DMS79 treated with DMSO at 0.1 percent for 48 hours (cell line): Measurements from ENCODE around the gene CNBD2.
"Not testable (repeated sequence)": the region's sequence is repeated elsewhere in the genome, so short reads cannot be mapped to it uniquely, and the experiment has no call there.

Experiments used
- DNase-seq: peaks from one replicate; lab custom pipeline; 2025; lab: John Stamatoyannopoulos, UW

Gene CNBD2

DNA sequence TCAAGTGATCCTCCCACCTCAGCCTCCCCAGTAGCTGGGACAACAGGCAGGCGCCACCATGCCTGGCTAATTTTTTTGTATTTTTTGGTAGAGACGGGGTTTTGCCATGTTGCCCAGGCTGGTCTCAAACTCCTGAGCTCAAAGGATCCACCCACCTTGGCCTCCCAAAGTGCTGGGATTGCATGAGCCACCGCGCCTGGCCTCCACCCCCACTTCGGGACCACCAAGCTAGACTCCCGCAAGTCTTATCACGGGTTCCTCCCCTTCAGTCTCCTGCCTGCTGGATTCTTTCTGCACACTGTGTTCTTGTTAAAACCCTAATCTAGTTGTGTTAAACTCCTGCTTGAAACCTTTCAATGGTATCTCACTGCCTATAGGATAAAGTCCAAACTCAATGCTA, 57.7 kb downstream of the CNBD2 start:
- not testable (repeated sequence) for DNase-seq

DNA sequence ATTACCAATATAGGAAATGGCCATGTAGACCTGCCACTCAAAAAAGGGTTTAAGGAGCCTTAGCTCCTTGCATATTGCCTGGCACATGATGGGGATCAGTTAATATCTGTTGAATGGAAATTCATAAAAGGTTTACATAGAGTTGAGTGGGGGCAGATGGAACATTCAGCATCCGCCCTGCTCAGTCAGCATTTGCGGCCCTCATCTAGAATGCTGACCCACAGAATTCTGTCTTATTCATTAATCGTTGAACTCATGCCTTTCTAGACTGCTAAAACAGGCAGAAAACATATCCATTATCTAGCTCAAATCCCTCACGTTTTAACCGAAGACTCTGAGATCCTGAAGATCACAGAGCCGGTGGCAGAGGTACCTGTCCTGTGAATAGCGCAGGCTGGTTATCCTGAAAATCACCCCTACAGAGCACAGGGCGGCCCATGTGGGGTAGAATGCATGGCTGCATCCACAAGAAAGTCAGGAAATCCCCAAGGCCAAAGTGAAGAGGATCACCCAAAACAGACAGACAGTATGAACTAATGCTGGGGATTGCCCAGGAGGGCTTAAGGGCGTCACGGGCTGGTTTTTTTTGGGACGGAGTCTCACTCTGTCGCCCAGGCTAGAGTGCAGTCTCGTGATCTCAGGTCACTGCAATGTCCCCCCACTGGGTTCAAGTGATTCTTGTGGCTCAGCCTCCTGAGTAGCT, 59.9 kb downstream of the CNBD2 start:
- no peak for DNase-seq

DNA sequence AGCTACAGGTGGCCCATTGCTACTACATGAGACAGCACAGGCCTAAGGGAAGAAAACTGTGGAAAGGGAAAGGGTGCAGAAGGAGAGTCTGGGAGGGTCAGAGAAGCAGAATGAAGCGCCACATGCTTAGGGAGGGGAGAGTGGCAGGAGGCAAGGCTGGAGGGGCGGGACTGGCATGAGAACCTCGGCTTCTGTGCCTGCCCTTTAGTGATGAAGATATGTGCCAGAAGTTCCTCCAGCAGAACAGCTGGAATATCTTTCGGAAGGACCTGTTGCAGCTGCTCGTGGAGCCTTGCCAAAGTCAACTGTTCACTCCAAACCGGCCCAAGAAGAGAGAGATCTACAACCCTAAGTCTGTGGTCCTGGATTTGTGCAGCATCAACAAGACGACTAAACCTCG, 61.8 kb downstream of the CNBD2 start:
- DNase-seq, result no peak

DNA sequence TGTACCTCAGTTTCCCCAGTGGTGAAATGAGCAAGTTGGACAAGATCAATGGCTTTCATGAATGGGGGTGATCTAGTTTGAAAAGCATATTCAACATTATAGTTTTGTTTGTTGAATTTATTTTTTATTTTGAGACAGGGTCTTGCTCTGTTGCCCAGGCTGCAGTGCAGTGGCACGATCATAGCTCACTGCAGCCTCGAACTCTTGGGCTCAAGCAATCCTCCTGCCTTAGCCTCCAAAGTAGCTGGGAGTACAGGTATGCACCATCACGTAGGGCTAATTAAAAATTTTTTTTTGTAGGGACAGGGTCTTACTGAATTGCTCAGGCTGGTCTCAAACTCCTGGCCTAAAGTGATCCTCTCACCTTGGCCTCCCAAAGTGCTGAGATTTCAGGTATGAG, 63.4 kb downstream of the CNBD2 start:
- no peak for DNase-seq

DNA sequence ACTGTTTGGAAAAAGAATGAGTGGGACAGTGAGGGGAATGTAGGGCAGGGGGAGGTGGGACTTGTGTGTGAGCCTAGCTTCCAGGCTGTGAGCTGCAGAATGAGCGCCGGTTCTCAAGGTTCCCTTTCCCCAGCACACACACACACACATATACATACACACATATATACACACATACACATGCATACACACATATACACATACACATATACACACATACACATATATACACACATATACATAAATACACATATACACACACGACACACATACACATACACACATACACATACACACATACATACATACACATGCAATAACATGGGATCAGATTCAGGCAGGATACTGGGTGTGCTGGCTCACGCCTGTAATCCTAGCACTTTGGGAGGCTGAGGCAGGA, 66.5 kb downstream of the CNBD2 start:
- no peak for DNase-seq

DNA sequence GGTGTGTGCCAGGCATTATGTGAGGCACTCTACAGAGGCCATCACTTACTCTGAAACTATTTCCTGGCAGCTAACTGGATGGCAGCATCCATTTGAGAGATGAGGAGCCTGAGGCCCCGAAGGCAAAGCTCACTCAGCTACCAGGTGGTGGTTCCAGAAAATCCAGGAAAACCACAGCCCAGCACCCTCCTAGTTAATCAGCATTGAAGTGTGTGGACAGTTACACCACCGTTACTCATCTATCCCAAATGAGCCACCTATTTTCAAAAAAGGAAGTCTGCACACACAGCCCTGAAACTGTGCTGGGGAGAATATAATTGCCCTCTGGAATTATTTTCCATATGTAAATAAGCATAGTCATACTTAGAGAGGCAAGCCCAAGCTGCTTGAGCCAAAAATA, 67.4 kb downstream of the CNBD2 start:
- no peak for DNase-seq

DNA sequence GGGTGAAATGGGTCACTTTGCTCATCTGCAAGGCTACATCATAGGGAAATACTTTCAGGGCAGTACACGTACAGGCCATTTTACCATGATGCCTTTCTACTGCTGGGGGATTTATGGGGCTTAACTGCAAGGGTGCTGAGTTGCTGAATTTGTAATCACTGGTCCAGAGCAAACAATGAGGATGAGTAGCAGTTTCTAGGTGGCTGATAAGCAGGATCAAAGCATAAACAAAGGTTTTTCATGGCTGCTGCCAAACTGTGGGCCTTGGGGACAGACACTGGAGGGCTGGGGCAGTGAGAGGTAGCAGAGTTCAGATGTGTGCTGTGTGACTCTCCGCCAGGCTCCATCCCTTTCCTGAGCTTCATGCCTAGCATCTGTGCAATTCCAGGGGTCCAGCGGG, 68.3 kb downstream of the CNBD2 start:
- DNase-seq, result no peak

DNA sequence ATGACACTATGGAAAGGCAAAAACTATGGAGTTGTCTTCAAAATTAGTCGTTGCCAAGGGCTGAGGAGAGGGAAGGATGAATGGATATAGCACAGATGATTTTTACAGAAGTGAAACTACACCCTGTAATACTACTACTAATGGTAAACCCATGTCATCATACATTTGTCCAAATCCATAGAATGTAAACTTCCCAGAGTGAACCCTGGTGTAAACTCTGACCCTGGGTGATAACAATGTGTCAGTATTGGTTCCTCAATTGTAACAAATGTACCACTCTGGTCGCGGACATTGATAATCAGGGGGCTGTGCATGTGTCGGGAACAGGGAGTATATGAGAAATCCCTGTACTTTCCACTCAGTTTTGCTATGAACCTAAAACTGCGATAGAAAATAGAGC, 72.2 kb downstream of the CNBD2 start:
- DNase-seq, result no peak

DNA sequence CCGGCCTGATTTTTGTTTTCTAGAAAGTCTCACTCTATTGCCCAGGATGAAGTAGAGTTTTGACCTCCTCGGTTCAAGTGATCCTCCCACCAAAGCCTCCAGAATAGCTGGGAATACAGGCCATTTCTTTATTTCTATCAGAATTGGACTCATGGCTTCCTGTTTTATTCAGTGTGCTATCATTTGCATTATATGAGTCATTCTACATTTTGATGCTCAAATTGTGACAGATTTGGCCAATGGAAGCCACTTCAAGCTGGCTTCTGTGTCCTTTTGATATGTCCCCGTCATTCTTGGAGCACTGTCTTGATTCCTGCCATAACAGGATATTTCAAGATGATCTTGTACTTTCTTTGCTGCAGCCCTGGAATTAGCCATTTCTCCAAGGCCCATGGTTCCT, 75.1 kb downstream of the CNBD2 start:
- DNase-seq, result no peak

DNA sequence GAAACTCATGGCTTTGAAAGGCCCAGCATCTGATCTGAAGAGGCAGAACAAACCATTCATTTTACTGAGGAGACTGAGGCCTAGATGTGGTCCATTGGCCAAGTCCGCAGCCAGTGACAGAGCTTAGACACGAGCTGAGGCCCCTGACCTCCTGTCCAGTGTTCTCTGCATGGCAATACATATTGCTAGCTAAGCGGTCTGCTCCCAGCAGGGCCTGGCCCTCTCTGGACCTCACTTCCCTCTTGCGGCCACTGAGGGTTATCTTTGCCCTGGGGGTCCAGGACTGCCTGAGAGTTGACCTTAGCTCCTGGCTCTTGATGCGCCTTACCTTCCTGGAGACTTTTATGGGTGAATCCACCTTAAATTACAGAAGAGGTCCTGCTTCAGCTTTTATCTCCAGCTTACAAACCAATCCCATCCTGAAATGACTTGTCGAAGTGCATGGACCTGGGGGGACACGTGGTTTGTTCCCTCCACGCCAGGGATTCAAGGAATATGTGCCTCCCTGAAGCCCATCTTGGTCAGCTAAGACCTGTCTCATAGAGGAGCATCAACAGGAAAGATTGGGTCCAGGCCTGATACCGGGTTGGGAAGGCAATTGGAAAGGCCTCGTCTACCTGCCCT, 75.6 kb downstream of the CNBD2 start:
- DNase-seq, result no peak

DNA sequence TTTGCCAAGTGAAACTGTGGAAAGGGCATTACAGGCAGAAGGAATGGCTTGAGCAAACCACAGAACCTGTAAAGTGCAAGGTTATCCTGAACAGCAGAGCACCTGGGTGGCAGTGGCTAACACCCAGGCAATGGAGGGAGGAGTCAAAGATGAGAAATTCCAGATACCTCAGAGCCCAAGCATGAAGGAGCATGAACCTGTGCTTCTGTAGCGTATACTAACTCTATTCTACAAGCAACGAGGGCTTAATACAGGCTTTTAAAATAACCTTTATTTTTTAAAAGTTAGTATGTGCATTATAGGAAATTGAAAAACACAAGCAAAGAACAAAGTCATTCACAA, 77.0 kb downstream of the CNBD2 start:
- DNase-seq, result no peak

DNA sequence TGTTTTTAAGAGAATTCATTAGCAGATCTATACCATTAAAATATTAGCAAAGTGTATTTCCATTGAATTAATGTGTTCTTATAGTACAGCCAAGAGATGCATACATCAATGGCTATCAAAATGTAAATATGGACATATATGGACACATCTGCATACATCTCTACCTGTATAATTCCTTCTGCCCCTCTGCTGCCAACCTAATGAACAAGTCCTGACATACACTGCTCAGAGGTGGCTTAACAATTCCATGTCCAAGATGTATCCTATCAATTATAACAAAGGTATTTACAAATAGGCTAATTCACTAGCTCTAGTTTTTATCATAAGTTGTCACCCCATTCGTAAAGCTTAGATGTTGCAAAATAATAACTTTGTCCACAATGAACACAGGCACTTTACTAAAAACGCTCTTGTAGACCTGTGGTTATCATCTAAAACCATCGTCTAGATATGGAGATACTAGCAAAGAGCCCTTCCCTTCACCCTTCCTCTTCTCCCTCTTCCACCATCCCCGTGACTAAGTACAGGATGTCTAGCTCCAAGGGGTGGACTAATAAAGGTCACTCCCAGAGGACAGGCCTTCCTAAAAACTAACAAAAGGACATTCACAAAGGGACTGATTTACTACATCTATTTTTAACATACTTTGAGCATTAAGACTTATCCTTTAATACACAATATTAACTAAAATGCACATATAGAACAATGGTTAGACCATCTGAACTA, 77.8 kb downstream of the CNBD2 start:
- DNase-seq, result not testable (repeated sequence)

DNA sequence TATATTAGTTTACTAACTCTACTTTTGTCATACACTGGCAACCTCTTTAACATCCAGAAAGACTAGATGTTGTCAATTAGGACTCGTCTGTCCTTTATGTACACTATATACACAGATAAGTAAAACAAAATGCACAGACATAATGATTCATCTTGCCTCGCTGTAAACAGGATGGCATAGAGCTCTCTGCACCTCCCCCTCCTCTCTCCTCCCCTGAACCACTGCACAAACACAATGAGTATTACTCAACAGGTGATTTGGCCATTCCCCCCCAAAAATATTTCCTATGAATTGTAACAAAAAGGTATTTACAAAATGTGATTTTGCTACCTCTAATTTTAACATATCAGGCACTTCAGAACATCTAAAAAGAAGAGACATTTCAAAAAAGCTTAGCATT, 81.0 kb downstream of the CNBD2 start:
- DNase-seq, result not testable (repeated sequence)

DNA sequence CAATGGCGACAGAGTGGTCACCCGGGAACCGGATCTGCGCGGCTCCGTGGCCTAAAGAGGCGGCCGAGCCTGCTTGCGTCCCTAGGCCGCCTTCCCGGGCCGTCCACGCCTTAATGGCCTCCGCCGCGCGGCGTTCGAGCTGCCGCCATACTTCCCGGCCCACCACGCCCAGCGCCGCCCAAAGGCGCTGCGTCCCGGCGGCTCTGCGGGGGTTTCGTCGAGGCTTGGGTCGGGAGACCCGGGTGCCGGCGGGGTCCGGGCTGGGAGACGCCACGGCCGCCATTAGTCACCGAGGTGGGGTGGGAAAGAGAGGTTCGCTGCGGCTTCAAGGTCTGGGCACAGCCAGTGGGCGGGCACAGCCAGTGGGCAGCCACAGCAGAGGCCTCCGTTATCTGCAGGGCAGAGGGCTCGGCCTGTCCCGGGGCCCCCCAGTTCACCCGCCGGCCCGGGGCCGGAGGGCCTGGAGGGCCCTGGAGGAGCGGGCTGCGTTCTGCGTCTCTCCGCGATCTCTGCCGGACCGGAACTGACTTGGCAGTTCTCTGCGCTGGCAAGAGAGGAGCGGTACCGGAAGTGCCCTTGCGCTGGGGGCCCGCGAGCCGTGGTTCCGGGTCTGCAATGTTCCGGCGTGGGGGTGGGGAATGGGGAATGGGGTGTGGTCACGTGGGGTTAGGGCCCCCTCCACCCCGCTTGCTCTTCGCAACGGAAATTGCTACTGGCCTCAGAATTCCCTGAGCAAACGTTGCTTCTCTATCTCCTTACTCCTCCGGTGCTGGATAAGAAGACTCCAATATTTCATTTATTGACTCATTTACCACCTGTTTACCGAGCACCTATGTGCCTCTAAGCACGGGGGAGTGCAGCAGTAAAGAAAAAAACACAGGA, 82.3 kb downstream of the CNBD2 start:
- peak; percentile 76 for DNase-seq

DNA sequence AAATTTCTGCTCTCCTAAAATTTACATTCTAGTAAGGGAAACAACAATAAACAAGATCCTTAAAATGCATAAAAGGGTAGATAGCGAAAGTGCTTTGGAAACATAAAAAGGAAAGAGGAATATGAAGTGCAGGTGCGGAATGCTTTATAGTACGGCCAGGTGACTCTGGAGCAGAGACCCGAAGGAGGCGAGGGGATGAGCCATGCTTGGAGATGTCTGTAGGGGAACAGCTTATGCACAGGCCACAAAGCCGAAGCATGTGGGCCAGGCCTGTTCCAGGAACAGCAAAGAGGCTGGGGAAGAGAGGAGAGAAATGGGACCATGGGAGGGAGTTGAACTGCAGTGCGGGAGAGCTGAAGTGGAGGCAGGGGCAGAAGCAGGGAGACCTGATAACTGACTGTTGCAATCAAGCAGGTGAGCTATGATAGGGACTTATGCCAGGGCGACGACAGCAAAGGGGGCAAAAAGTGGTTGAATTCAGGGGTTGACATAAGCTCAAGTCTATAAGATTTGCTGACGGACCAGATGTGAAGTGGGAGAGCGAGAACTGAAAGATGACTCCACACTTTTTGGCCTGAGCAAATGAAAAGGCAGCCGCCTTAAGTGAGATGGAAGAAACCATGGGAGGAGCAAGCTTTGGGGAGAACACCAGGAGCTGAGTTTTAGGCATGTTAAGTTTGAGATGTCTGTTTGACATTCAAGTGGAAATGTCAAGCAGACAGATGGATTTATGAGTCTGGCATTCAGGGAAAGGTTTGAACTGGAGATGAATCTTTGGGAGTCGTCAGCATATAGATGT, 83.1 kb downstream of the CNBD2 start:
- DNase-seq, result peak; percentile 35

DNA sequence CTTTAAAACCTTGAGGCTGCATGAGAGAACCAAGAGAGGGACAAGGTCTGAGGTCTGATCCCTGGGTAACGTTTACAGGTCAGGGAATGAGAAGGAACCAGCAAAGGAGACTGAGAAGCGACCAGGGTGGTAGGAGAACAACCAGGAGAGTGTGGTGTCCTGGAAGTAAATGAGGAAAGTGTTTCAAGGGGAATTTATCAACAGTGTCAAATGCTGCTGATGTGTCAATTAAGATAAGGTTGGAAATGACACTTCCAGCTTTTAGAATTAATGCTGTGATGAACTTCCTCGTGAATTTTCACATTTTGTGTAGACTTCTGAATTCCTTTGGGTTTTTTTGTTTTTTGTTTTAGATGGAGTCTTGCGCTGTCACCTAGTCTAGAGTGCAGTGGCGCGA, 83.7 kb downstream of the CNBD2 start:
- no peak for DNase-seq

DNA sequence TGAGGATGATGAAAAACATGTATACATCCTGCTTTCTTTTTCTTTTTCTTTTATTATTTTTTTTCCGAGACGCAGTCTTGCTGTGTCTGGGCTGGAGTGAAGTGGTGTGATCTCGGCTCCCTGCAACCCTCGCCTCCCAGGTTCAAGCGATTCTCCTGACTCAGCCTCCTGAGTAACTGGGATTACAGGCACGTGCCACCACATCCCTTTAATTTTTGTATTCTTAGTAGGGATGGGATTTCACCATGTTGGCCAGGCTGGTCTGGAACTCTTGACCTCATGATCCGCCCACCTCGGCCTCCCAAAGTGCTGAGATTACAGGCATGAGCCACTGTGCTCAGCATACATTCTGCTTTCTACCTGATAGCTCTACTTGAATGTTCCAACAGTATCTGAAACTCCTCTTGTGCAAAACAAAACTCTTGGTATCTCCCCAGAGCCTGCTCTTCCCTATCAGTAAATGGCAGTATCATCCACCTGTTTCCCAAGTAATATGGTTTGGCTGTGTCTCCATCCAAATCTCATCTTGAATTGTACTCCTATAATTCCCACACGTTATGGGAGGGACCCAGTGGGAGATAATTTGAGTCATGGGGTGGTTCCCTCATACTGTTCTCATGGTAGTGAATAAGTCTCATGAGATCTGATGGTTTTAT, 85.6 kb downstream of the CNBD2 start:
- DNase-seq, result not testable (repeated sequence)

DNA sequence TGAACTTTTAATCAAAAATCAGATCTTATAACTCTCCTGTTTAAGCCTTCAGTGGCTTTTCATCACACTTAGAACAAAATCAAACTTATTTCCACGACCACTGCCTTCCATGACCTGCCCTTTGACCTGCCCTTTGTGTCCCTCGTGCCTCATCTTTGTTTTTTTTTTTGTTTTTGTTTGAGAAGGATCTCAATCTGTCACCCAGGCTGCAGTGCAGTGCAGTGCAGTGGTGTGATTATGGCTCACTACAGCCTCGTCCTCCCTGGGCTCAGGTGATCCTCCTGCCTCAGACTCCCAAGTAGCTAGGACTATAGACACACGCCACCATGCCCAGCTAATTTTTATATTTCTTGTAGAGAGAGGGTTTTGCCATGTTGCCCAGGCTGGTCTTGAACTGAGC, 86.8 kb downstream of the CNBD2 start:
- no peak for DNase-seq

DNA sequence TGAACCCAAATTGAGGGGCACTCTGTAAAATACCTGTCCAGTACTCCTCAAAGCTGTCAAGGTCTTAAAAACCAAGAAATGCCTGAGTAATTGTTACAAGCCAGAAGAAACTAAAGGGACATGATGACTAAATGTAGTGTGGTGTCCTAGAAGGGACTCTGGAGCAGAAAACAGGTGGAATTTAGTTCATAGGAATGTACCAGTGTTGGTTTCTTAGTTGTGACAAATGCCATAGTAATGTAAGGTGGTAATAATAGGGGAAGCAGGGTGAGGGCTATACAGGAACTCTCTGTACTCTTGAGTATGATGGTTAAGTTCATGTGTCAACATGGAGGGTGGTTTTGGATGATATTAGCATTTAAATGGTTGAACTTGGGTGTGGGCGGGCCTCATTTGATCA, 92.3 kb downstream of the CNBD2 start:
- no peak for DNase-seq

DNA sequence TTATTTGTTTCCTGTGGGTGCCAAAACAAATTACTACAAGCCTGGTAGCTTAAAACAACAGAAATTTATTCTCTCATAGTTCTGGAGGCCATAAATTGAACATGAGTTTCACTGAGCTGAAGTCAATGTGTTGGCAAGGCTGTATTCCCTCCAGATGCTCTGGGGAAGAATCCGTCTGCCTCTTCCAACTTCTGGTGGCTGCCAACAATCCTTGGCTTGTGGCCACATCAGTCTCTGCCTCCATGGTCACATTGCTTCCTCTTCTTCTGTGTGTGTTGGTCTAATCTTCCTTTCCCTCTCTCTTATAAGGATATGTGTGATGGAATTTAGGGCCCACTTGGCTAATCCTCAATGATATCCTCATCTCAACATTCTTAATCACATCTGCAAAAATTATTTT, 93.4 kb downstream of the CNBD2 start:
- no peak for DNase-seq

DNA sequence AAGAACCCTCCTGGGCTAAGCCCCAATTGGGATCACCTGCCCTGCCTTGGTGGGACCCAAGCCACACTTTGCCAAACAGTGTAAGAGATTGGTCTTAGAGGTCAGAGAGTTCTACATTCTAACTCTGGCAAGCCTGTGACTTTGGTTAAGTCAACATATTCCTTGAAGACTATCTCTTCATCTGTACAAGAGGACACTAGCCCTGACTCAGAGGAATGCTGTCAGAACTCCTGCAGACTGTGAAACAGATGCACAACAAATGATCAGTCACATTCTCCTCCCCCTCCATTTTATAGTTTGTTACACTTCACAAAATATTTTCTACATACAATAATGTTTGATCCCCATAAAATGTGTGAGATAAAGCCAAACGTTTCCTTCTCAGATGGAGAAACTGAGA, 94.4 kb downstream of the CNBD2 start:
- no peak for DNase-seq
